A549 (cell line): ENCODE data around the gene PCGF3. TPM values are rescaled to one million over a fixed set of nuclear protein-coding genes. Genes with fewer than 3 reads are reported as not detected.

ENCODE experiments used
- ATAC-seq, 2 experiments: fragments of 200-7000 bp in 1 of 2; fragments of >200 bp in 1 of 2; cut with Nextera tagmentation in 1 of 2; cut with Tn5 transposase in 1 of 2; 3 replicates each; pipeline versions ENCODE4 v1.8.0 to v1.9.1; 2018 to 2020; ENCODE audit warnings: mild to moderate bottlenecking in 1 of 2, moderate library complexity in 1 of 2
- CTCF ChIA-PET: fragments of 300-600 bp; sonication (Branson Sonifier 250); formaldehyde crosslinking; extraction: SDS; loops from one replicate; lab custom pipeline; 2021; ENCODE audit warnings: antibody characterized with exemption, inconsistent platforms; lab: Yijun Ruan, JAX
- POLR2A ChIA-PET: fragments of 350-600 bp; formaldehyde crosslinking; extraction: SDS; loops from one replicate; lab custom pipeline; 2021; ENCODE audit warnings: antibody characterized with exemption, inconsistent platforms; lab: Yijun Ruan, JAX
- DNase-seq, 2 experiments: peaks; one replicate each; pipeline versions ENCODE4 v3.0.0 to v3.0.0-alpha.2; 2011 to 2016; ENCODE audit warnings: low read depth in 1 of 2, low spot score in 1 of 2
- FAIRE-seq: peaks from 2 replicates; lab custom pipeline; 2011; peaks lifted over from hg19 to GRCh38; lab: Jason Lieb, UNC
- H3K27ac ChIP-seq, 2 experiments: fragments of >200 bp; sonication (Bioruptor Twin); formaldehyde crosslinking; 3 replicates each; pipeline ENCODE4 v1.5.1; 2016 to 2017
- H3K4me1 ChIP-seq: fragments of >200 bp; sonication (Bioruptor Twin); formaldehyde crosslinking; 3 replicates; pipeline ENCODE4 v1.6.1; 2016
- H3K4me2 ChIP-seq: fragments of >200 bp; sonication (Bioruptor Twin); formaldehyde crosslinking; 3 replicates; pipeline ENCODE4 v1.6.1; 2016
- H3K4me3 ChIP-seq: fragments of >200 bp; sonication (Bioruptor Twin); formaldehyde crosslinking; 3 replicates; pipeline ENCODE4 v1.5.1; 2016
- H3K9me3 ChIP-seq: fragments of >200 bp; sonication (Bioruptor Twin); formaldehyde crosslinking; 3 replicates; pipeline ENCODE4 v1.6.1; 2016
- BHLHE40 ChIP-seq: IDR thresholded peaks from 2 replicates; pipeline ENCODE4 v1.6.1; 2012; ENCODE audit warnings: low read depth, low read length, inconsistent platforms
- CBX8 ChIP-seq: fragments of 200-600 bp; sonication (generic); IDR thresholded peaks from 2 replicates; pipeline ENCODE4 v1.6.1; 2016
- CEBPB ChIP-seq, 2 experiments: fragments of >200 bp in 1 of 2; sonication (Bioruptor Twin) in 1 of 2; formaldehyde crosslinking in 1 of 2; IDR thresholded peaks; 2 replicates each; pipeline ENCODE4 v1.6.1; 2012 to 2016
- CHD2 ChIP-seq: fragments of 150-350 bp; IDR thresholded peaks from 2 replicates; pipeline ENCODE4 v1.6.1; 2014; ENCODE audit warnings: low read length; ENCODE audit not compliant: partially characterized antibody
- CHD4 ChIP-seq: fragments of 200-600 bp; sonication (generic); IDR thresholded peaks from 2 replicates; pipeline ENCODE4 v1.6.1; 2016; ENCODE audit warnings: antibody characterized with exemption, mild to moderate bottlenecking, borderline replicate concordance
- EHMT2 ChIP-seq: fragments of 200-600 bp; sonication (generic); IDR thresholded peaks from 2 replicates; pipeline ENCODE4 v1.6.1; 2016; ENCODE audit warnings: antibody characterized with exemption, low read depth, mild to moderate bottlenecking, moderate library complexity
- ELK1 ChIP-seq: fragments of 150-350 bp; IDR thresholded peaks from 2 replicates; pipeline ENCODE4 v1.6.1; 2014; ENCODE audit warnings: low read depth, mild to moderate bottlenecking, low read length
- FOSL2 ChIP-seq, 2 experiments: fragments of 450-650 bp in 1 of 2; fragments of >200 bp in 1 of 2; sonication (Bioruptor Twin) in 1 of 2; formaldehyde crosslinking; IDR thresholded peaks; 2 replicates each; pipeline versions ENCODE4 v1.5.0 to v1.6.1; 2016 to 2020; ENCODE audit warnings: mild to moderate bottlenecking in 1 of 2, moderate library complexity in 1 of 2
- GATA3 ChIP-seq: IDR thresholded peaks from 2 replicates; pipeline ENCODE4 v1.6.1; 2012; ENCODE audit warnings: borderline replicate concordance
- HDAC2 ChIP-seq: fragments of 200-600 bp; sonication (generic); IDR thresholded peaks from 2 replicates; pipeline ENCODE4 v1.6.1; 2016
- HMGXB4 ChIP-seq: fragments of 250-450 bp; sonication (Bioruptor Pico); IDR thresholded peaks from 2 replicates; pipeline ENCODE4 v1.5.0; 2021; ENCODE audit warnings: mild to moderate bottlenecking, moderate library complexity, borderline replicate concordance
- HOXA7 ChIP-seq: fragments of 250-450 bp; sonication (Bioruptor Pico); IDR thresholded peaks from 2 replicates; pipeline ENCODE4 v1.5.0; 2020; ENCODE audit warnings: mild to moderate bottlenecking, moderate library complexity
- JUN ChIP-seq, 2 experiments: fragments of >200 bp; sonication (Bioruptor Twin); formaldehyde crosslinking; IDR thresholded peaks; 2 replicates in 1 of 2; 3 replicates in 1 of 2; pipeline ENCODE4 v1.6.1; 2016 to 2017
- KDM1A ChIP-seq: fragments of 200-600 bp; sonication (generic); IDR thresholded peaks from 2 replicates; pipeline ENCODE4 v1.6.1; 2016; ENCODE audit warnings: low read depth, mild to moderate bottlenecking
- KDM5A ChIP-seq: fragments of 200-600 bp; sonication (generic); IDR thresholded peaks from 2 replicates; pipeline ENCODE4 v1.6.1; 2016; ENCODE audit warnings: antibody characterized with exemption, mild to moderate bottlenecking
- MAFK ChIP-seq: fragments of 450-650 bp; IDR thresholded peaks from 2 replicates; pipeline ENCODE4 v1.6.1; 2014; ENCODE audit not compliant: partially characterized antibody
- MAZ ChIP-seq: fragments of 150-350 bp; IDR thresholded peaks from 2 replicates; pipeline ENCODE4 v1.6.1; 2014; ENCODE audit warnings: antibody characterized with exemption, low read depth, low read length, borderline replicate concordance
- NFE2L2 ChIP-seq: fragments of 150-350 bp; conservative IDR thresholded peaks from 2 replicates; pipeline ENCODE4 v1.6.1; 2014; ENCODE audit warnings: low read length
- POLR2A ChIP-seq: IDR thresholded peaks from 2 replicates; pipeline ENCODE4 v1.6.1; 2012; ENCODE audit warnings: mild to moderate bottlenecking, low read length
- RFX5 ChIP-seq: fragments of 450-650 bp; IDR thresholded peaks from 2 replicates; pipeline ENCODE4 v1.7.1; 2014; ENCODE audit warnings: antibody characterized with exemption, mild to moderate bottlenecking, moderate library complexity
- RNF2 ChIP-seq: fragments of 200-600 bp; sonication (generic); IDR thresholded peaks from 2 replicates; pipeline ENCODE4 v1.6.1; 2016; ENCODE audit warnings: low read depth, mild to moderate bottlenecking, antibody characterized with exemption, moderate library complexity, borderline replicate concordance
- TFCP2L1 ChIP-seq: fragments of 250-450 bp; sonication (Bioruptor Pico); IDR thresholded peaks from 2 replicates; pipeline ENCODE4 v1.5.0; 2021; ENCODE audit warnings: mild to moderate bottlenecking
- TP53 ChIP-seq: fragments of 250-450 bp; sonication (Bioruptor Pico); IDR thresholded peaks from 2 replicates; pipeline ENCODE4 v1.5.0; 2021; ENCODE audit warnings: mild to moderate bottlenecking, moderate library complexity
- USF2 ChIP-seq: fragments of 450-650 bp; IDR thresholded peaks from 2 replicates; pipeline ENCODE4 v1.6.1; 2014; ENCODE audit warnings: antibody characterized with exemption
- ZC3H11A ChIP-seq: fragments of 450-650 bp; IDR thresholded peaks from 2 replicates; pipeline ENCODE4 v1.6.1; 2014; ENCODE audit warnings: antibody characterized with exemption, mild to moderate bottlenecking
- ZNF302 ChIP-seq: fragments of 250-450 bp; sonication (Bioruptor Pico); IDR thresholded peaks from 2 replicates; pipeline ENCODE4 v1.9.0; 2021; ENCODE audit warnings: inconsistent platforms, mild to moderate bottlenecking, moderate library complexity
- WGBS: methylation state at CpG from one replicate; pipeline ENCODE4 v1.1.6; 2017; ENCODE audit errors: missing lambda C conversion rate; 5-methylcytosine and 5-hydroxymethylcytosine counted together
- polyA plus RNA-seq, 4 experiments: library from polyadenylated mRNA; depleted of rRNA in 3 of 4; stranded (reverse); fragments of >200 nt; fragmentation: RNase III in 1 of 4; extraction: RNeasy Plus Mini Kit Qiagen cat#74134 plus additional on column Dnase treatment in 1 of 4; gene quantifications; 2 replicates in 3 of 4; 3 replicates in 1 of 4; pipeline ENCODE4 v1.2.3, GENCODE V29; 2011 to 2017

Gene PCGF3
- polyA plus RNA-seq, 2 of the 4 experiments (the other 2 are of a cell fraction), result 15.9 to 21.0 TPM

- no peak overlapping the region for H3K27ac ChIP-seq
- peaks cover 10% of the 10 kb centered on the region; the same call in 2 of the 3 replicates for H3K4me1 ChIP-seq
- ChIA-PET POLR2A (no interaction called here), CTCF (interaction anchor here (1.0 to 3.0 kb wide), 2 partner anchors 17 to 328 kb away, joined by 3 to 9 read pairs; no protein-coding TSS in a partner anchor)
- H3K4me3 ChIP-seq, result no peak overlapping the region
- no peak for DNase-seq
- no peak for ATAC-seq
- H3K4me2 ChIP-seq, result no peak overlapping the region
- WGBS, result 96% methylated on average over 18 of the region's 41 CpGs
- no peak for FAIRE-seq
- no peaks in the 10 kb centered on the region for H3K9me3 ChIP-seq
- TF ChIP-seq HOXA7, result no peak
- TF ChIP-seq CEBPB (IDR thresholded peaks at IDR 0.05), result no peak
- no peak for TF ChIP-seq ZC3H11A
- no peak for TF ChIP-seq CHD2
- TF ChIP-seq, all 56 proteins: peak for 0
These were observed 20.0 kb downstream of the PCGF3 start for GRCh38 chr4:725391-726234.

GRCh38 chr4:726235-726787, 20.7 kb downstream of the PCGF3 start:
- ChIA-PET POLR2A (no interaction called here), CTCF (no interaction called here)
- Histone ChIP-seq H3K4me1 (peaks cover 10% of the 10 kb centered on the region; the same call in 2 of the 3 replicates), H3K4me3 (no peak overlapping the region), H3K27ac (no peak overlapping the region; a peak in 1 of 6 replicates), H3K9me3 (no peaks in the 10 kb centered on the region), H3K4me2 (no peak overlapping the region)
- DNase-seq, result no peak
- 90% methylated on average over 16 of the region's 16 CpGs for WGBS
- ATAC-seq, result no peak
- TF ChIP-seq HDAC2 (no peak), MAZ (no peak), RFX5 (no peak), MAFK (no peak), KDM1A (no peak), ELK1 (no peak), KDM5A (no peak), USF2 (no peak)
- FAIRE-seq, result no peak

- 92% methylated on average over 16 of the region's 17 CpGs for WGBS
- CTCF ChIA-PET, result no interaction called here
These were observed 21.2 kb downstream of the PCGF3 start for GRCh38 chr4:726838-727237.

GRCh38 chr4:727576-727975, 21.9 kb downstream of the PCGF3 start:
- H3K27ac ChIP-seq, result peak overlapping the region; percentile 30 to 47; a peak in 3 of 6 replicates
- ChIA-PET CTCF (no interaction called here), POLR2A (no interaction called here)
- 0 out of 3 replicates have a peak overlapping the region, but pooled peaks have one; percentile 3 for H3K4me2 ChIP-seq
- no peak overlapping the region for H3K4me3 ChIP-seq
- H3K9me3 ChIP-seq, result no peaks in the 10 kb centered on the region
- FAIRE-seq (no peak), DNase-seq (peak in 1 of 2 experiments; percentile 27), ATAC-seq (peak in 1 of 2 experiments; percentile 22; a peak in 2 of 6 replicates)
- H3K4me1 ChIP-seq, result peaks cover 10% of the 10 kb centered on the region; the same call in 2 of the 3 replicates
- WGBS, result 38% methylated on average over 5 of the region's 6 CpGs
- no peak for TF ChIP-seq FOSL2 (IDR thresholded peaks at IDR 0.05)
- TF ChIP-seq FOSL2 (CRISPR knock-in tag; IDR thresholded peaks at IDR 0.05), result no peak
- no peak for TF ChIP-seq POLR2A
- TF ChIP-seq CHD4, result no peak
- TF ChIP-seq RNF2, result no peak
- TF ChIP-seq JUN (IDR thresholded peaks at IDR 0.05), result no peak
- no peak for TF ChIP-seq TFCP2L1
- TF ChIP-seq ELK1, result no peak
- no peak for TF ChIP-seq BHLHE40
- TF ChIP-seq HMGXB4 (CRISPR knock-in tag), result no peak

More at GRCh38 chr4:726838-727237, 21.2 kb downstream of the PCGF3 start:
- peaks cover 10% of the 10 kb centered on the region; the same call in 2 of the 3 replicates for H3K4me1 ChIP-seq
- POLR2A ChIA-PET, result no interaction called here
- no peak overlapping the region; a peak in 1 of 6 replicates for H3K27ac ChIP-seq
- ATAC-seq (no peak; a peak in 1 of 6 replicates), DNase-seq (no peak), FAIRE-seq (no peak)
- no peaks in the 10 kb centered on the region for H3K9me3 ChIP-seq
- H3K4me2 ChIP-seq, result no peak overlapping the region
- H3K4me3 ChIP-seq, result no peak overlapping the region
- TF ChIP-seq ZNF302 (CRISPR knock-in tag) (no peak), CBX8 (no peak), POLR2A (no peak), GATA3 (no peak), TP53 (CRISPR knock-in tag) (no peak), EHMT2 (no peak), RFX5 (no peak), NFE2L2 (no peak)
